Gastrocnemius medialis (tissue), 4 donors: ENCODE results near the gene SF1. TPM values are rescaled to one million over a fixed set of nuclear protein-coding genes. Genes with fewer than 3 reads are reported as not detected.

Experiments
- ATAC-seq, 2 donors: fragments of 150-250 bp; one replicate each; pipeline ENCODE4 v1.9.1; 2016
- DNase-seq, 2 donors: peaks; one replicate each; pipeline ENCODE4 v3.0.0-alpha.2; 2019
- H3K27ac ChIP-seq, 4 donors: fragments of 200-600 bp; sonication (generic); 1 replicate in 1 of 4; 2 replicates in 3 of 4; pipeline ENCODE4 v1.5.1; 2016 to 2018; ENCODE audit warnings: mild to moderate bottlenecking in 2 of 4, moderate library complexity in 1 of 4
- H3K27me3 ChIP-seq, 3 donors: fragments of 200-600 bp; sonication (generic) in 2 of 3; 1 replicate in 1 of 3; 2 replicates in 2 of 3; pipeline versions ENCODE4 v1.5.1 to v1.6.0; 2016 to 2019; ENCODE audit warnings: mild to moderate bottlenecking in 1 of 3, moderate library complexity in 1 of 3
- H3K36me3 ChIP-seq, 2 donors: fragments of 200-600 bp; sonication (generic) in 1 of 2; one replicate each; pipeline ENCODE4 v1.5.1; 2017 to 2018
- H3K4me1 ChIP-seq, 2 donors: fragments of 200-600 bp; sonication (generic) in 1 of 2; one replicate each; pipeline ENCODE4 v1.5.1; 2016 to 2017; ENCODE audit warnings: mild to moderate bottlenecking in 2 of 2
- H3K4me3 ChIP-seq, 4 donors: fragments of 200-600 bp; sonication (generic) in 3 of 4; 1 replicate in 1 of 4; 2 replicates in 3 of 4; pipeline ENCODE4 v1.5.1; 2016 to 2019; ENCODE audit warnings: mild to moderate bottlenecking in 2 of 4
- H3K9me3 ChIP-seq, 3 donors: fragments of 200-600 bp; sonication (generic) in 2 of 3; 1 replicate in 1 of 3; 2 replicates in 2 of 3; pipeline ENCODE4 v1.5.1; 2016 to 2019
- CTCF ChIP-seq, 5 experiments: fragments of 450-650 bp in 3 of 5; fragments of 200-600 bp in 2 of 5; sonication (generic) in 2 of 5; IDR thresholded peaks in 4 of 5; conservative IDR thresholded peaks in 1 of 5; 1 replicate in 4 of 5; 2 replicates in 1 of 5; pipeline ENCODE4 v1.5.1; 2016 to 2019; ENCODE audit warnings: antibody characterized with exemption in 5 of 5, mild to moderate bottlenecking in 3 of 5, moderate library complexity in 3 of 5
- POLR2A ChIP-seq, 2 donors: fragments of 450-650 bp; IDR thresholded peaks; one replicate each; pipeline ENCODE4 v1.6.1; 2017; ENCODE audit warnings: antibody characterized with exemption in 2 of 2, mild to moderate bottlenecking in 2 of 2, moderate library complexity in 2 of 2
- in situ Hi-C, 4 donors: fragments of 200-750 bp; cut with MboI; loops; one replicate each; pipeline versions ENCODE4 v1.15.0 to v1.8.0; 2017; ENCODE audit warnings: low sequenced_read_pairs in 4 of 4
- intact Hi-C: fragments of 100-400 bp; cut with DNase I; formaldehyde crosslinking; loops from one replicate; pipeline ENCODE4 v1.15.1; 2023; ENCODE audit warnings: low total_unique reads
- total RNA-seq, 4 donors: library from RNA; depleted of rRNA; stranded (reverse); fragments of >200 nt; gene quantifications; one replicate each; pipeline versions ENCODE4 v1.1.0 to v1.2.3, GENCODE V29; 2016

The SF1 gene
- total RNA-seq, 4 donors from 2014 or later: 171 to 249 (median 193) TPM

- no peaks in the 10 kb centered on the region for H3K36me3 ChIP-seq
- ATAC-seq (no peak), DNase-seq (no peak)
- H3K4me1 ChIP-seq: no peaks in the 10 kb centered on the region
- no peak overlapping the region for H3K27ac ChIP-seq
- H3K9me3 ChIP-seq: no peaks in the 10 kb centered on the region
- in situ Hi-C loops: no loop called here
- no peaks in the 10 kb centered on the region for H3K27me3 ChIP-seq
- no peak overlapping the region for H3K4me3 ChIP-seq
- TF ChIP-seq POLR2A (IDR thresholded peaks at IDR 0.05) (no peak), CTCF (IDR thresholded peaks at IDR 0.05 in 4 of 5, conservative IDR thresholded peaks at IDR 0.05 in 1 of 5) (no peak)
- intact Hi-C loops: no loop called here
Measured at GRCh38 chr11:64735725-64736259, 42.5 kb downstream of the SF1 start.

GRCh38 chr11:64734811-64735724, 43.3 kb downstream of the SF1 start:
- H3K27ac ChIP-seq: no peak overlapping the region
- H3K9me3 ChIP-seq: no peaks in the 10 kb centered on the region
- H3K27me3 ChIP-seq: no peaks in the 10 kb centered on the region
- DNase-seq (no peak), ATAC-seq (no peak)
- H3K36me3 ChIP-seq: no peaks in the 10 kb centered on the region
- no peaks in the 10 kb centered on the region for H3K4me1 ChIP-seq
- no peak overlapping the region for H3K4me3 ChIP-seq
- intact Hi-C loops (no loop called here), in situ Hi-C loops (no loop called here)
- TF ChIP-seq CTCF (IDR thresholded peaks at IDR 0.05 in 4 of 5, conservative IDR thresholded peaks at IDR 0.05 in 1 of 5) (no peak), POLR2A (IDR thresholded peaks at IDR 0.05) (no peak)

GRCh38 chr11:64731601-64732000, 46.7 kb downstream of the SF1 start:
- in situ Hi-C loops (no loop called here), intact Hi-C loops (no loop called here)
- H3K4me1 ChIP-seq: no peaks in the 10 kb centered on the region
- H3K27ac ChIP-seq: no peak overlapping the region
- TF ChIP-seq CTCF (IDR thresholded peaks at IDR 0.05 in 4 of 5, conservative IDR thresholded peaks at IDR 0.05 in 1 of 5): no peak
- no peak for TF ChIP-seq POLR2A (IDR thresholded peaks at IDR 0.05)
- no peaks in the 10 kb centered on the region for H3K36me3 ChIP-seq
- no peak overlapping the region for H3K4me3 ChIP-seq
- H3K27me3 ChIP-seq: no peaks in the 10 kb centered on the region
- DNase-seq (no peak), ATAC-seq (no peak)
- H3K9me3 ChIP-seq: no peaks in the 10 kb centered on the region

GRCh38 chr11:64729851-64730382, 48.4 kb downstream of the SF1 start:
- Histone ChIP-seq H3K27ac (no peak overlapping the region), H3K9me3 (no peaks in the 10 kb centered on the region), H3K4me1 (no peaks in the 10 kb centered on the region), H3K27me3 (no peaks in the 10 kb centered on the region), H3K4me3 (no peak overlapping the region), H3K36me3 (no peaks in the 10 kb centered on the region)
- intact Hi-C loops (no loop called here), in situ Hi-C loops (no loop called here)
- TF ChIP-seq CTCF (IDR thresholded peaks at IDR 0.05 in 4 of 5, conservative IDR thresholded peaks at IDR 0.05 in 1 of 5): no peak
- TF ChIP-seq POLR2A (IDR thresholded peaks at IDR 0.05): no peak
- ATAC-seq (no peak), DNase-seq (no peak)
